Measurements from ENCODE around the gene DNHD1. TPM values are rescaled to one million over a fixed set of nuclear protein-coding genes. Genes with fewer than 3 reads are reported as not detected.

DNHD1 gene
- total and polyA plus RNA-seq, 9 of the 15 experiments (the other 6 are each of a cell fraction or from before 2014, with no cell fraction given) = 0.82 to 9.7 (median 3.8) TPM

GRCh38 chr11:6603287-6604080, 106.4 kb downstream of the DNHD1 start, which contains the start of the genes ILK and RRP8 (continued):
- peak; percentile 53; the same call in 1 of the 2 replicates for TF ChIP-seq ZBTB40 (IDR thresholded peaks at IDR 0.05)
- no peak for TF ChIP-seq ZBTB40 (CRISPR knock-in tag; IDR thresholded peaks at IDR 0.05)
- TF ChIP-seq HMG20B (CRISPR knock-in tag; IDR thresholded peaks at IDR 0.05) = no peak
- TF ChIP-seq ZFP91 (CRISPR knock-in tag; IDR thresholded peaks at IDR 0.05) = no peak
- peak in 2 of 3 experiments; percentile 23 to 73 for TF ChIP-seq YY1 (IDR thresholded peaks at IDR 0.05; ENCODE audit: borderline replicate concordance in 1 of 3, control insufficient read depth in 1 of 3, extremely low read depth in 1 of 3, insufficient read depth in 3 of 3, insufficient read length in 1 of 3, insufficient replicate concordance in 2 of 3, low read depth in 1 of 3, low read length in 2 of 3)
- TF ChIP-seq, protein P1, sequence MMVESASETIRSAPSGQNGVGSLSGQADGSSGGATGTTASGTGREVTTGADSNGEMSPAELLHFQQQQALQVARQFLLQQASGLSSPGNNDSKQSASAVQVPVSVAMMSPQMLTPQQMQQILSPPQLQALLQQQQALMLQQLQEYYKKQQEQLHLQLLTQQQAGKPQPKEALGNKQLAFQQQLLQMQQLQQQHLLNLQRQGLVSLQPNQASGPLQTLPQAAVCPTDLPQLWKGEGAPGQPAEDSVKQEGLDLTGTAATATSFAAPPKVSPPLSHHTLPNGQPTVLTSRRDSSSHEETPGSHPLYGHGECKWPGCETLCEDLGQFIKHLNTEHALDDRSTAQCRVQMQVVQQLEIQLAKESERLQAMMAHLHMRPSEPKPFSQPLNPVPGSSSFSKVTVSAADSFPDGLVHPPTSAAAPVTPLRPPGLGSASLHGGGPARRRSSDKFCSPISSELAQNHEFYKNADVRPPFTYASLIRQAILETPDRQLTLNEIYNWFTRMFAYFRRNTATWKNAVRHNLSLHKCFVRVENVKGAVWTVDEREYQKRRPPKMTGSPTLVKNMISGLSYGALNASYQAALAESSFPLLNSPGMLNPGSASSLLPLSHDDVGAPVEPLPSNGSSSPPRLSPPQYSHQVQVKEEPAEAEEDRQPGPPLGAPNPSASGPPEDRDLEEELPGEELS (CRISPR knock-in tag; IDR thresholded peaks at IDR 0.05; ENCODE audit: borderline replicate concordance) = no peak
- no peak for TF ChIP-seq ZNF444 (CRISPR knock-in tag; IDR thresholded peaks at IDR 0.05)
- TF ChIP-seq SAFB2 (IDR thresholded peaks at IDR 0.05; ENCODE audit: borderline replicate concordance, low read depth, low read length, severe bottlenecking) = no peak
- TF ChIP-seq HDAC6 (IDR thresholded peaks at IDR 0.05; ENCODE audit: low read depth, low read length) = no peak
- peak; percentile 37; the same call in 1 of the 2 replicates for TF ChIP-seq BHLHE40 (IDR thresholded peaks at IDR 0.05; ENCODE audit: low read length)
- TF ChIP-seq MEF2D (tag; conservative IDR thresholded peaks at IDR 0.05; ENCODE audit: low read depth) = no peak
- no peak for TF ChIP-seq PYGO2 (tag; IDR thresholded peaks at IDR 0.05)
- no peak for TF ChIP-seq MEF2A (IDR thresholded peaks at IDR 0.05; ENCODE audit: control insufficient read depth, low read depth, low read length)
